Stomach (tissue), 9 donors: ENCODE data around the gene LTA4H. TPM values are rescaled to one million over a fixed set of nuclear protein-coding genes. Genes with fewer than 3 reads are reported as not detected.

Source experiments
- DNase-seq, 2 donors: peaks; one replicate each; pipeline versions ENCODE4 v3.0.0 to v3.0.0-alpha.2; 2013 to 2019
- H3K27ac ChIP-seq, 5 donors: fragments of 200-600 bp in 4 of 5; sonication (generic) in 4 of 5; one replicate each; pipeline ENCODE4 v1.5.1; 2013 to 2019; ENCODE audit warnings: mild to moderate bottlenecking in 1 of 5, moderate library complexity in 1 of 5
- H3K27me3 ChIP-seq, 3 donors: fragments of 200-600 bp; sonication (generic); one replicate each; pipeline ENCODE4 v1.5.1; 2017 to 2019; ENCODE audit warnings: mixed run types in 1 of 3
- H3K36me3 ChIP-seq, 4 donors: fragments of 200-600 bp; sonication (generic); 1 replicate in 3 of 4; 2 replicates in 1 of 4; pipeline ENCODE4 v1.5.1; 2016 to 2019
- H3K4me1 ChIP-seq, 4 donors: fragments of 200-600 bp; sonication (generic); one replicate each; pipeline ENCODE4 v1.5.1; 2016 to 2019
- H3K4me3 ChIP-seq, 4 donors: fragments of 200-600 bp; sonication (generic) in 3 of 4; one replicate each; pipeline ENCODE4 v1.5.1; 2016 to 2019; ENCODE audit warnings: mild to moderate bottlenecking in 1 of 4
- H3K9me3 ChIP-seq, 4 donors: fragments of 200-600 bp; sonication (generic); one replicate each; pipeline ENCODE4 v1.5.1; 2016 to 2019
- CTCF ChIP-seq, 7 experiments: fragments of 450-650 bp in 4 of 7; fragments of 200-600 bp in 3 of 7; sonication (generic) in 3 of 7; IDR thresholded peaks; one replicate each; pipeline ENCODE4 v1.5.1; 2016 to 2019; ENCODE audit warnings: antibody characterized with exemption in 7 of 7, control low read depth in 2 of 7, mild to moderate bottlenecking in 1 of 7
- EP300 ChIP-seq: sonication (generic); formaldehyde crosslinking; IDR thresholded peaks from one replicate; pipeline ENCODE4 v1.6.1; 2017; ENCODE audit warnings: antibody characterized with exemption
- POLR2A ChIP-seq, 4 donors: fragments of 450-650 bp; IDR thresholded peaks; one replicate each; pipeline ENCODE4 v1.6.1; 2016; ENCODE audit warnings: antibody characterized with exemption in 4 of 4, control low read depth in 2 of 4, mild to moderate bottlenecking in 1 of 4, moderate library complexity in 1 of 4
- POLR2AphosphoS5 ChIP-seq, 3 donors: sonication (generic); formaldehyde crosslinking; IDR thresholded peaks; one replicate each; pipeline ENCODE4 v1.6.1; 2016; ENCODE audit warnings: antibody characterized with exemption in 3 of 3
- WGBS, 5 donors: extraction: QIAGEN DNeasy Blood & Tissue Kit in 3 of 5; methylation state at CpG; one replicate each; pipeline versions ENCODE4 v1.1.5 to v1.1.7; 2013 to 2018; 5-methylcytosine and 5-hydroxymethylcytosine counted together
- intact Hi-C: fragments of 100-400 bp; cut with DNase I; formaldehyde crosslinking; loops from one replicate; pipeline ENCODE4 v1.15.1; 2023; ENCODE audit warnings: low total_unique reads
- polyA plus RNA-seq, 3 donors: library from polyadenylated mRNA; stranded (reverse); fragments of 200-250 nt; gene quantifications; one replicate each; pipeline ENCODE4 v1.2.3, GENCODE V29; 2013
- total RNA-seq, 5 donors: library from RNA; depleted of rRNA; stranded (reverse); fragments of >200 nt; gene quantifications; one replicate each; pipeline versions ENCODE4 v1.1.0 to v1.2.3, GENCODE V29; 2014 to 2016
- donor health status: healthy with polysubstance abuse.
- donor health status: Bipolar disorder and iron deficiency.
- donor health status: healthy.

Gene LTA4H
- total and polyA plus RNA-seq, 8 donors: 22.6 to 91.5 (median 57.1) TPM

GRCh38 chr12:96057986-96058553, 22.7 kb upstream of the LTA4H start:
- 67 to 85% (median 73%) methylated on average over 4 of the region's 4 CpGs for WGBS, 5 donors
- TF ChIP-seq CTCF (IDR thresholded peaks at IDR 0.05) (no peak), EP300 (no peak), POLR2AphosphoS5 (IDR thresholded peaks at IDR 0.05) (no peak), POLR2A (IDR thresholded peaks at IDR 0.05) (no peak)
- Histone ChIP-seq H3K9me3 (peaks cover 0 to 9% (median 0%) of the 10 kb centered on the region in 4 donors), H3K4me1 (peaks cover 0 to 7% (median 2%) of the 10 kb centered on the region in 4 donors), H3K4me3 (no peak overlapping the region), H3K27ac (no peak overlapping the region), H3K27me3 (no peaks in the 10 kb centered on the region), H3K36me3 (no peaks in the 10 kb centered on the region)
- intact Hi-C loops: loop anchor here (5.0 kb wide), 1 partner anchor 454 kb away; no protein-coding TSS in a partner anchor
- no peak for DNase-seq

GRCh38 chr12:96056646-96057455, 21.5 kb upstream of the LTA4H start:
- intact Hi-C loops: loop anchor here (5.0 kb wide), 1 partner anchor 455 kb away; no protein-coding TSS in a partner anchor
- peaks cover 0 to under 1% (median 0%) of the 10 kb centered on the region in 4 donors for H3K4me1 ChIP-seq
- H3K27ac ChIP-seq: no peak overlapping the region
- H3K4me3 ChIP-seq: no peak overlapping the region
- H3K27me3 ChIP-seq: no peaks in the 10 kb centered on the region
- no peaks in the 10 kb centered on the region for H3K36me3 ChIP-seq
- no peak for DNase-seq
- WGBS, 5 donors: 91 to 95% (median 94%) methylated on average over 8 of the region's 8 CpGs
- H3K9me3 ChIP-seq: peaks cover 0 to 9% (median 0%) of the 10 kb centered on the region in 4 donors
- TF ChIP-seq POLR2AphosphoS5 (IDR thresholded peaks at IDR 0.05): no peak
- no peak for TF ChIP-seq POLR2A (IDR thresholded peaks at IDR 0.05)
- no peak for TF ChIP-seq CTCF (IDR thresholded peaks at IDR 0.05)
- TF ChIP-seq EP300: no peak

- TF ChIP-seq POLR2A (IDR thresholded peaks at IDR 0.05) (no peak), EP300 (no peak), CTCF (IDR thresholded peaks at IDR 0.05) (no peak)
- no peaks in the 10 kb centered on the region for H3K27me3 ChIP-seq
- peak overlapping the region in 2 of 5 donors; percentile 45 to 54 for H3K27ac ChIP-seq
- peaks cover 0 to 9% (median 0%) of the 10 kb centered on the region in 4 donors for H3K9me3 ChIP-seq
- intact Hi-C loops: no loop called here
- no peaks in the 10 kb centered on the region for H3K36me3 ChIP-seq
- DNase-seq: no peak
- peaks cover 0 to 7% (median 3%) of the 10 kb centered on the region in 4 donors for H3K4me1 ChIP-seq
- H3K4me3 ChIP-seq: no peak overlapping the region
- WGBS, 5 donors: 56 to 81% (median 68%) methylated on average over 4 of the region's 4 CpGs
Measured at GRCh38 chr12:96054244-96054610, 18.8 kb upstream of the LTA4H start.

- no peak for DNase-seq
- intact Hi-C loops: no loop called here
- Histone ChIP-seq H3K27me3 (no peaks in the 10 kb centered on the region), H3K4me1 (peaks cover 1 to 13% (median 7%) of the 10 kb centered on the region in 4 donors), H3K27ac (peak overlapping the region in 3 of 5 donors; percentile 6 to 54 (median 45)), H3K36me3 (no peaks in the 10 kb centered on the region), H3K4me3 (no peak overlapping the region), H3K9me3 (peaks cover 0 to 9% (median 0%) of the 10 kb centered on the region in 4 donors)
- TF ChIP-seq CTCF (IDR thresholded peaks at IDR 0.05): no peak
- 78 to 91% (median 85%) methylated on average over 5 of the region's 5 CpGs for WGBS, 5 donors
Measured at GRCh38 chr12:96053476-96054243, 18.3 kb upstream of the LTA4H start.
